ENCODE data around the gene CTNNA2.

GRCh38 chr2:80365762-80366161 is 852.9 kb downstream of the CTNNA2 start:
- TF ChIP-seq, protein P1, sequence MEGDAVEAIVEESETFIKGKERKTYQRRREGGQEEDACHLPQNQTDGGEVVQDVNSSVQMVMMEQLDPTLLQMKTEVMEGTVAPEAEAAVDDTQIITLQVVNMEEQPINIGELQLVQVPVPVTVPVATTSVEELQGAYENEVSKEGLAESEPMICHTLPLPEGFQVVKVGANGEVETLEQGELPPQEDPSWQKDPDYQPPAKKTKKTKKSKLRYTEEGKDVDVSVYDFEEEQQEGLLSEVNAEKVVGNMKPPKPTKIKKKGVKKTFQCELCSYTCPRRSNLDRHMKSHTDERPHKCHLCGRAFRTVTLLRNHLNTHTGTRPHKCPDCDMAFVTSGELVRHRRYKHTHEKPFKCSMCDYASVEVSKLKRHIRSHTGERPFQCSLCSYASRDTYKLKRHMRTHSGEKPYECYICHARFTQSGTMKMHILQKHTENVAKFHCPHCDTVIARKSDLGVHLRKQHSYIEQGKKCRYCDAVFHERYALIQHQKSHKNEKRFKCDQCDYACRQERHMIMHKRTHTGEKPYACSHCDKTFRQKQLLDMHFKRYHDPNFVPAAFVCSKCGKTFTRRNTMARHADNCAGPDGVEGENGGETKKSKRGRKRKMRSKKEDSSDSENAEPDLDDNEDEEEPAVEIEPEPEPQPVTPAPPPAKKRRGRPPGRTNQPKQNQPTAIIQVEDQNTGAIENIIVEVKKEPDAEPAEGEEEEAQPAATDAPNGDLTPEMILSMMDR (IDR thresholded peaks at IDR 0.05): no peak
- peak; percentile 78 for TF ChIP-seq EZH2phosphoT487 (IDR thresholded peaks at IDR 0.05)
- no peak for TF ChIP-seq EZH2 (IDR thresholded peaks at IDR 0.05)

Data from neural progenitor cell (in vitro differentiated cells).